Measurements from ENCODE around the gene TSTD1.
"Not testable (repeated sequence)": the region's sequence is repeated elsewhere in the genome, so short reads cannot be mapped to it uniquely, and the experiment has no call there.

TSTD1 gene

DNA sequence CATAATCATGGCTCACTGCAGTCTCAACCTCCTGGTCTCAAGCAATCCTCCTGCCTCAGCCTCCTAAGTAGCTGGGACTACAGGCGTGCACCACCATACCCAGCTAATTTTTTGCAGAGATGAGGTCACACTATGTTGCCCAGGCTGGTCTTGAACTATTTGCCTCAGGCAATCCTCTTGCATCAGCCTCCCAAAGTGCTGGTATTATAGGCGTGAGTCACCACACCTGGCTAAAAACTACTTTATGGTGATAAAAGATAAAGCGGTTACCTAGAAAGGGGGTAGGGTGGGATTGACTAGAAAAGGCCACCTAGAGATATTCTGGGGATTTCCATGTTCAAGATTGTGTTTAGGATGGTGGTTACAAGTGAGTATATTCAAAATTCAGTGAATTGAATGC lies 5.0 kb downstream of the TSTD1 start:
- DNase-seq: no peak

DNA sequence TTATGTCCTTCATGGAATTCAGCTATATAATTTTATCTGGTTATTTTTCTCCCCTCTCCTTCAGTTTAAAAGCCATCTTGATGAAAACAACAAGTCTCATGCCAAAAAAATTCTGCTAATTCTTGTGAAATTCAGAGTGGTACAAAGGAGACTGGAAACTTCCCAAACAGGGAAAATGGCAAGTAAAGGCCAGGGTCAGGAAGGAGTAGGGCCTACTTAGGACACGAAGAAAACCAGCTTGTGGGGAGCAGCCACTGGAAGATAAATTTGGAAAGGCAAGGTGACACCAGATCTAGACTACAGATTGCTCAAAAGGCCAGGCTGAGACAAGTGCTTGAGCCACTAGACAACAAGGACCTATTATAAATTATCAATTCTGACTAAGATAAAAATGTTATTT lies 6.4 kb downstream of the TSTD1 start:
- no peak for DNase-seq

DNA sequence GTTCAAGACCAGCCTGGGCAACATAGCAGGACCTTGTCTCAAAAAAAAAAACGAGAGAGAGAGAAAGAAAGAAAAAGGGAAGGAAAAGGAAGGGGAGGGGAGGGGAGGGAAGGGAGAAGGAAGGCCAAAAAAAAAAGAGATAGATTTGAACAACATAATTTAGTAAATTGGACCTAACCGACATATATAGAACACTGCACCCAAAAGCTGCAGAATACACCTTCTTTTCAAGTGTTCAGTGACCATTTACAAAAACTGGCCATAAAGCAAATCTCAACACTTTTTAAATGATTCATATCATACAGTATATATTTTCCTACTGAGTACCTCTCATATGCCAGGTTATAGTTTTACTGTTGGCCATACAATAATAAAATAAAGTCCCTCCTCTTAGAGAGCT lies 6.9 kb downstream of the TSTD1 start:
- no peak for DNase-seq

DNA sequence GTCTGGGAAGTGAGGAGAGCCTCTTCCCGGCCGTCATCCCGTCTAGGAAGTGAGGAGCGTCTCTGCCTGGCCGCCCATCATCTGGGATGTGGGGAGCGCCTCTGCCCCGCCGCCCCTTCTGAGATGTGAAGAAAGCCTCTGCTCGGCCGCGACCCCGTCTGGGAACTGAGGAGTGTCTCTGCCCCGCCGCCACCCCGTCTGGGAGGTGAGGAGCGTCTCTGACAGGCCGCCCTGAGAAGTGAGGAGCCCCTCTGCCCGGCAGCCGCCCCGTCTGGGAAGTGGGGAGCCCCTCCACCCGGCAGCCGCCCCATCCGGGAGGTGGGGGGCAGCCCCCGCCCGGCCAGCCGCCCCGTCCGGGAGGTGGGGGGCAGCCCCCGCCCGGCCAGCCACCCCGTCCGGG lies 9.3 kb downstream of the TSTD1 start:
- DNase-seq: not testable (repeated sequence)

DNA sequence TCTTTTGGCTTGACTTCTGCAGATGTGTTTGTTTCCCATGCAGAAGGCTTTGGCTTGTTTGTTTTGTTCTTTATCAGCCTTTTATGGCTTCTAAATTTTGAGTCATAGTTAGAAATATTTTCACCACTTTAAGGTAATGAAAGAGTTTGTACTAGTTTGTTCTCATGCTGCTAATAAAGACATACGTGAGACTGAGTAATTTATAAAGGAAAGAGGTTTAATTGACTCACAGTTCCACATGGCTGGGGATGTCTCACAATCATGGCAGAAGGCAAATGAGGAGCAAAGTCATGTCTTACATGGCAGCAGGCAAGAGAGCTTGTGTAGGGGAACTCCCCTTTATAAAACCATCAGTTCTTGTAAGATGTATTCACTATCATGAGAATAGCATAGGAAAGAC lies 11.8 kb downstream of the TSTD1 start:
- not testable (repeated sequence) for DNase-seq

DNA sequence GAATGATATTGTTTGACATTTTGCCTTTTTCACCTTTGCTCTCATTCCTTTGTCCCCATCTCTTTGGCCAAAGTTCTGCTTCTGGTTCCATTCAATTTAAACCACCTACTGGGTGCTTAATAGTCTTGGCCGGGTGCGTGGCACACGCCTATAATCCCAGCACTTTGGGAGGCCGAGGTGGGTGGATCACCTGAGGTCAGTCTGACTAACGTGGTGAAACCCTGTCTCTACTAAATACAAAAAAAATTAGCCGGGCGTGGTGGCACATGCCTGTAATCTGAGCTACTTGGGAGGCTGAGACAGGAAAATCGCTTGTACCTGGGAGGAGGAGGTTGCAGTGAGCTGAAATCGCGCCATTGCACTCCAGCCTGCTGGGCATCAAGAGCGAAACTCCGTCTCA lies 16.3 kb downstream of the TSTD1 start:
- not testable (repeated sequence) for DNase-seq

DNA sequence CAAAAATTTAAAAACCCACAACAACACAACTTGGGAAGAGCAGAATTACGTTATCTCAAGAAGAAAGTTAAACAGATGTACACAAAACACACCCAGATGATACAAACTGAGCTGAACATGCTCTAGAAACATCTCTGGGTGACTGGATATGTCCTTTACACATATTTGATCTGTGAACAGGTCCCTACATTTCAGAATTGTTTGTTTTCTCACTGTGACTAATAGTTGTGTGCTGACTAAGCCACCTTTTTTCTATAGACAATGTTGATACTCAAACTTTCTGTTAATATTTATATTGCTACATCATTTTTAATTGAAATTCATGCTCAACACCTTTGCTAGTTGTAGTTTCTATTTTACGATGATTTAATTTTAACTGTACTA lies 16.8 kb downstream of the TSTD1 start:
- no peak for DNase-seq

DNA sequence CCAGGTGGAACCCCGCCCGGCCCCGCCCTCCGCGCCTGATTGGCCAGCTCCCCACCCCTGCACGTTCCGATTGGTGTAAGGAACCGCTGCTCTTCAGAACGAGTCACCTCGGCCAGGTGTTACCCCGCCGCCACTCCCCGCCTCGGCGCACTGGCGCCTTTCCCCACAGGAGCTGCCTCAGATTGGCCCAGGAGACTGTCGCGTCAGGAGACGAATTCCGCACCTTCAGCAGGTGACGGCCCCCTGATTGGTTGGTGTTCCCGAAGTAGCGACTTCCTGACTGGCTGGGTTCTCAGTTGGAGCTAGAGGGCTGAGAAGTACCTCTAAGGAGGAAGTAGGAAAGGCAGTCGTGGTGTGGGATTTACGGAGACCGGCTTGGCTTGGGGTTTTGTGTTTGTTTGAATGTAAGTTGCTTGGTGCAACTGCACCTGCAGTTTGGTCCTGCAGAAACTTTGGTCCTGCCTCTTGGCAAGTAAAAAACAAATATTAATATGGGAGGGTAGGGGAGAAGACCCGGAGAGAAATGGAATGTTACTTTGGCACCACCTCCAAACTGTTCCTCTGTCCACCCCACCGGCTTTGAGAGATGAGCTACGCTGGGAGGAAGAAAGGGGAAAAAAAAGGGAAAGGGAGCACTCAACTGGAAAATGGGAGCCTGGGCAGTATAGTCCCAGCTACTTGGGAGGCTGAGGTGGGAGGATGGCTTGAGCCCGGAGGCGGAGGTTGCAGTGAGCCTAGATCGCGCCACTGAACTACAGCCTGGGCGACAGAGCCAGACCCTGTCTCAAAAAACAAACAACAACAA lies 17.4 kb downstream of the TSTD1 start:
- peak; percentile 57 to 77 for DNase-seq

DNA sequence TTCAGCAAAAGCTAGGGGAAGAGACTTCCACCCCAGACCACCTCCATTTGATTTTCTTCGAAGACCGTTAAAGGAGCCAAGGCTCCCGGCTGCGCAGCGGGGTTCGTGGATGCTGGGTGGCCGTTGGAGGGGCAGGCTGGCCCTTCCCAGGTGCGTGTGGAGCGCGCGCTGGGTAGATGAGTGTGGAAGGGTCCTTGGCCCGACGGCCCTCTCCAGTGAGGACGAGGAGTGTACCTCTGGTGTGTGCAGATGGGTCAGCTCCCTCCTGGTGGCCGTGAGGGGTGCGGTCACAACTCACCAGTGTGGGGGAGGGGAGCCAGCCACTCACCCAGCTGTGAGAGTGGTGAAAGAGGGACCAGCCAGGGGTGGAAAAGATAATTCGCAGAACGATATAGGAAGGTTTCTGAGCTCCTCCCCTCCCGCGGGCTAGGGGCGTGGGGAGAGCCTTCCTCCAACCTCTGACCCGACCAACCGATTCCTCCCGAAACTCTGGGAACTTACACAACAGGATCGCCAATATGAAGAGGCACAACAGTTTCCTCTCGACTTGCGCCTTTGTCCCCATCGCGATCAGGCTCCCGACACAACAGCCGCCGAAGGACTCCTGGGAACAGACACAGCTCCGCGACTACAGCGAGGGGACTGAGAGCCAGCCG lies 18.1 kb downstream of the TSTD1 start, which contains the start of gene F11R:
Gene F11R (minus strand): TSS at position 644 of the 656 bp plus-strand sequence. CDS start 79 bp downstream, at position 565.
- DNase-seq: peak; percentile 26 to 54

DNA sequence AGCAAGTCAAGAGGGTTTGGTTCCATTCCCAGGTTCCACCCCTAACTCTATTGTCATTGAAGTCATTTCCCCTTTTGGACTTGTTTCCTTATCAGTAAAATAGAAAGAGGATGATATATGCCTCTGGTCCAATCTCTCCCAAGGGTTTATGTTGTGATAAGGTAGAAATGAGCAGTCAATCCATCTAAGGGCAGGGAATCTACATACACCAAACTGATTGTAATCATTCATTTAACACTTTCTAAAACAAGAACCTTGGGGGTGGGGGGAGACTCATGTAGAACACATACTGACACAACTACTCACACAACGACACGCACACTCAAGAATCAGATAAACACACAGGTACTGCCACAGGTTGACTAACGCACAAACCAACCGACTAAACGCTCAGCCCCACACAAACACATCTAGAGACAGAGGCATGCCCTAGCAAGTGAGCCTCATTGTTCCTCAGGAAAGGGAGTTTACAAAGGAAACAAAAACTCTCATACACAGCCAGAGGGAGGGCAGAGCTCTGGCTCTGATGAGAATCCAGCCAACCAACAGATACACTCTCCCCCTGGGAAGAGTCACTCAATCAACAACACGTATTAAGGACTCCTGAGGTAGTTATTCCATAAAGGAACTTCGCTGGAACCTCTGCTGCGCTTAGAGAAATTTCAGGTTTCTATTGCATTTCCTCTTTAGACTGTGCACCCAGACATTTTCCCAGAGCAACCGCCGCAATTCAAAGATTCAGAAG lies 18.8 kb downstream of the TSTD1 start:
- DNase-seq: no peak

DNA sequence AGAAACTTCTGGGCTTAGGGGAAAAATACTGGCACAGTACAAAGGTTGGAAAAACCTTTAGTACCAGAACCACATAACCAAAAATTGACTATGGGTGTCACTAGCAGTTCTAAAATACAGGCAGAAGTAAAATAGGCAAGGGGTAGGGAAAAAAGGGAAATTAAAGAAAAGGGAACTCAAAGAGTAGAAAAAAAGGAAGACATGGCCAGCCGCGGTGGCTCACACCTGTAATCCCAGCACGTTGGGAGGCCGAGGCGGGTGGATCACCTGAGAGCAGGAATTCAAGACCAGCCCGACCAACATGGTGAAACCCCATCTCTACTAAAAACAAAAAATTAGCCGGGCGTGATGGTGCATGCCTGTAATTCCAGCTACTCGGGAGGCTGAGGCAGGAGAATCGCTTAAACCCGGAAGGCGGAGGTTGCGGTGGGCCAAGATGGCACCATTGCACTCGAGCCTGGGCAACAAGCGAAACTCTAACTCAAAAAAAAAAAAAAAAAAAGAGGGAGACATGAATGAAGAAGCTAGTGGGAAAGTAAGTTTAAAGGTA lies 19.6 kb downstream of the TSTD1 start:
- DNase-seq: not testable (repeated sequence)

DNA sequence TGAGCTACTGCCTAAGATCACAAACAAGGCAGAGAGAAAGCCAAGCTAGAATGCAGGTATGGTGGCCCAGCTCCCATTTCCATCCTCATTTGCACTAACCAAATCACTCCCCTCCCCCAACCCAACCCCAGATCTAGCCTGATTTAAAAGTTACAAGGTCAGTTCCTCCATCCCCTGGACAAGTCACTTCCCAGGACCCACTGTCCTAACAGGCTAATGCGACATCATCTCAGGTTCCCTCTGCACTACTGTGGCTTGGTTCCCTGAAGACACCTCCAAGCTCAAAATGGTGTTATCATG lies 20.2 kb downstream of the TSTD1 start:
- DNase-seq: no peak

DNA sequence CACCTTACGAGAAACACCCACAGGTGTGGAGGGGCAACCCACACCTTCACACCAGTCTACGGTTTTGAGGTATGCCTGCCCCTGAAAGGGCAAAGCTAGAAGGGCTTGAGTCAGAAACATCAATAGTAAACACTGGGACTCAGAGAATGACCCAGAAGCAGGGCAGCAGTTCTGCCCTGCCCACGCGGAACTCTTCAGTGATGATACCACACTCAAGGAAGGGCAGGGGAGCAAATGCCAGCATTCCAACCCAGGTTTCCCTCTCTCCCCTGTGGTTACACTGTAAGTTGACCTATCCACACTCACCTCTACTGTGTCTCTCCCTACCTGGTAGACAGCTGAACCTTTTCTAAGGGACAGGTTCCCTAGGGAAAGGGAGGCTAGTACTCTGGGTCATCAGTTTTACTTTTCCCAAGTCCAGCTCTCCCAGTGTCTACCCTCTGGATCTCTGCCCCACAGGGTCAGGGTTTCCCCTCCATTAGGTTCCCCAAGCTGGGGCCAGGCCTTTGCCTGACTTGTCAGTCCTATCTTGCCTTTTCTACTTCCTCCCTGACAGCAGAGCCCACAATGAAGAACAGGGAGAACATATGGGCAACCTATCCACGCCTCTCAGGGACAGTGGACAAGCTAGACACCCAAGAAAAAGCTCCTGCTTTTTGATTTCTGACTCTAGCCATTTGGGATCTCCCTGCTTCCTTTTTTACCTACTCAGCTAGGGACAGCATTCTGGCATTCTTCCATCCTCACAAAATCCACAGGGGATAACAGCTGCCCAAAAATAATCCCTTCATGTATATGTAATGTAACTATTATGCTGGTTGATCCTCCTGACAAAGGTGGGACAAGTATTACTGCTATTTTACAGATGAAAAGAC lies 20.8 kb downstream of the TSTD1 start:
- peak; percentile 34 to 49 for DNase-seq

DNA sequence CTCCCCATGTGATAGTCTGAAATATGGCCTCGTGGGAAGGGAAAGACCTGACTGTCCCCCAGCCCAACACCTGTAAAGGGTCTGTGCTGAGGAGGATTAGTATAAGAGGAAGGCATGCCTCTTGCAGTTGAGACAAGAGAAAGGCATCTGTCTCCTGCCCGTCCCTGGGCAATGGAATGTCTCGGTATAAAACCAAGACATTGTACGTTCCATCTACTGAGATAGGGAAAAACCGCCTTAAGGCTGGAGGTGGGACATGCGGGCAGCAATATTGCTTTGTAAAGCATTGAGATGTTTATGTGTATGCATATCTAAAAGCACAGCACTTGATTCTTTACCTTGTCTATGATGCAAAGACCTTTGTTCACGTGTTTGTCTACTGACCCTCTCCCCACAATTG lies 21.6 kb downstream of the TSTD1 start:
- DNase-seq: not testable (repeated sequence)

DNA sequence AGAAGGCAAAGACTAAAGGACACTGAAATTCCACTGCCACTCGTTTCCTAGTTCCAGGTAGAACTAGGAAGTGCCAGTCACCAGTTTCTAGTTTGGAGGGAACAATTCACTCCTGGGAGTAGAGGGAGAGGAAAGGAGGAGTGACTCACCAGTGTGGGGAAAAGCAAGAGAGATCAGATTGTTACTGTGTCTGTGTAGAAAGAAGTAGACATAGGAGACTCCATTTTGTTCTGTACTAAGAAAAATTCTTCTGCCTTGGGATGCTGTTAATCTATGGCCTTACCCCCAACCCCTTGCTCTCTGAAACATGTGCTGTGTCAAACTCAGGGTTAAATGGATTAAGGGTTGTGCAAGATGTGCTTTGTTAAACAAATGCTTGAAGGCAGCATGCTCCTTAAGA lies 22.1 kb downstream of the TSTD1 start:
- DNase-seq: not testable (repeated sequence)

DNA sequence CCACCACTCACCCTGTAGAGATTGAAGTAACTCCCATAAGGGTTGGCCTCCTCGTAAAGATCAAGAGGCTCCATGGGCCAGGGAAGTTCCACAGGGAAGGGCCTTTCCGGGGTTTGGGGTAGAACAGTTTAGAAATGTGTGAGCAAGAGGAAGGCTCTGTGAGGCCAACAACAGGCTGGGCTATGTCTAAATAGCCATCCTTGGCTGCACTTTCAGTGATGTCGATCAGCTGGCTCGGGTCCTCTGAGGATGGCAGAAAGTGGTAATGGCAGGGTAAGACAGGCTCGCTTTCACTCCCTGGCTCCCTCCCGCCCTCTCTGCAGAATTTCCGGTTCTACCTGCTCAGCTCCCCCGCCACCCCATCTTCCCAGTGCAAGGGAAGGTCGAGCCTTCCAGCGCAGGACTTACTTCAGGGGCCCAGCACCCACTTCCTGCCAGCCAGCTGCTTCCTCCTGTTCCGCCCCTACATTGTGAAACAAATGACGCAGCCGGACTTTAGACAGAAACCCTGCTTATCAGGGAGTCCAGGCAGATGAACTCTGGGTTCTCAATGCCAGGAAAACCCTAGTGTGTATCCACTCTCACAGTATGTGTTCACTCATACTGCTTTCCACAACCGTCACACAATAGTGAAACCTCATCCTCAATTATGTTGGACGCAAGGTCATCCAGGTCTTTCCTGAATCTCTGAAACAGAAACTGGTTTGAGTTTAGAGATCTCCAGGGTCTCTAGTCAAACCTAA lies 25.1 kb downstream of the TSTD1 start:
- peak; percentile 93 to 96 for DNase-seq

DNA sequence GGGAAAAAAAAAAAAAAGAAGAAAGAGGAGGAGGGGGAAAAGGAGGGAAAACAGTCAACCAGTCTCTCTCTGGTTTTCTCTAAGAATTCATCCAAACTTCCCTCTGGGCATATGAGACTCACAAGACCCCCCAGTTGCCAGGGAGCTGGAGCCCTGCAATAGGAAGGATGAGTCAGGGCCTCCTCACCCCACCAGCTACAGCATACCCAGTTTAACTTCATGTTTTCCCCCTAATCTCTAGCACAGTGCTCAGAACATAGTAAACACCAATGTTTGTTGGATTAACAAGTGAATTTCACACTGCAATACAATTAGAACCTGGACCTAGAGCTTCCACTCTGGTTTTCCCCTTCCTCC lies 25.7 kb downstream of the TSTD1 start:
- peak in 1 of 2 donors; percentile 91 for DNase-seq

DNA sequence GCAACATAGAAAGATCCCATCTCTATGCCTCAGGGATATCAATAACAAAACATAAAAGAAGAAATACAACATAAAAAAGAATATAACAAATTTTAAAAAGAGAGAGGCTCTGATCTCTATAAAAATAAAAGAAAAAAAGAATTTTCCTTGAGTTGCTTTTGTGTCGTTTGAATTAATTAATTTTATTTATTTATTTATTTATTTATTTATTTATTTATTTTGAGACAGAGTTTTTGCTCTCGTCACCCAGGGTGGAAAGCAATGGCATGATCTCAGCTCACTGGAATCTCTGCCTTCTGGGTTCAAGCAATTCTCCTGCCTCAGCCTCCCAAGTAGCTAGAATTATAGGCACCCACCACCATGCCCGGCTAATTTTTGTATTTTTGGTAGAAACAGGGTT lies 26.3 kb downstream of the TSTD1 start:
- DNase-seq: no peak

DNA sequence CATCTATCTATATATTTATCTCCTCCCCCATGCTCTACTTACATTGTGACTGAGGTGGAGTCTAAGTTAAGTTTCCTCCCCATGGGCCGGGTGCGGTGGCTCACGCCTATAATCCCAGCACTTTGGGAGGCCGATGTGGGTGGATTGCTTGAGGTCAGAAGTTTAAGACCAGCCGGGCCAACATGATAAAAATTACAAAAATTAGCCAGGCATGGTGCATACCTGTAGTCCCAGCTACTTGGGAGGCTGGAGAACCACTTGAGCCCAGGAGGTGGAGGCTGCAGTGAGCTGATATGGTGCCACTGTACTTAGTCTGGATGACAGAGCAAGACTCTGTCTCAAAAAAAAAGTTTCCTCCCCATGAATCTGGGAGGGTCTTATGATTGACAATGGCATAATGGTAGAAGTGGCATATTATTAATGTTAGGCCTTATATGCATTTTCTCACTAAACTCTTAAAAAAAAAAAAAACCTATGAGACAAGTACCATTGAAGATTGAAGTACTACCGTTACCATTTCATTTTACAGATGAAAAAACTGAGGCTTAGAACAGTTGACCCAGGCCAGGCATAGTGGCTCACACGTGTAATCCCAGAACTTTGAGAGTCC lies 29.1 kb downstream of the TSTD1 start:
- no peak for DNase-seq

DNA sequence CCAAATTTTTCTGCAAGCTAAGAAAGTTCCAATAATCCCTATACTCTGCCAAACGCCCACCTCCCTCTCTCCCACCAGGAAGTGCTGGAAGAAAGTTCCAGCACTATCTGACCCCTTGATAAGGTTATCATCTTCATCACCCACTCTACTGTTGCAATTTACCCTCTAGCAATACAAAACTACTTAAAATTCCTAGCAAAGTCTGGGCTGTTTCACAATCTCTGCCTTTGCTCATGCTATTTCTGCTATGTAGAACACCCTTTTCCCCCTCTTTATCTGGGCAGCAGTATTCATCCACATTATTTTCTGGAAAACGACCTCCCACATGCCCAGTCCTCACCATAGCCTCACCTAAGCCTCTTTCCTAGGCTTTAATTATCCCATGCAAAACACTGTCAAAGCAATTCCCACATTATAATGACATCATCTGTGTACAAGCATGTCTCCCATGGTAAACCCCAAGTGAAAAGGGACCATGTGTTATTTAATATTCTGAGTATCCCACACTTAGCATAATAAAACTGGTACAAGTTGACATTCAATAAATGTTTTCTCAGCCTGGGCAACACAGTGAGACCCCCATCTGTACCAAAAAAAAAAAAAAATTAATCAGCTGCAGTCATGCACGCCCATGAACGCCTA lies 29.8 kb downstream of the TSTD1 start:
- peak in 1 of 2 donors; percentile 34 for DNase-seq

DNA sequence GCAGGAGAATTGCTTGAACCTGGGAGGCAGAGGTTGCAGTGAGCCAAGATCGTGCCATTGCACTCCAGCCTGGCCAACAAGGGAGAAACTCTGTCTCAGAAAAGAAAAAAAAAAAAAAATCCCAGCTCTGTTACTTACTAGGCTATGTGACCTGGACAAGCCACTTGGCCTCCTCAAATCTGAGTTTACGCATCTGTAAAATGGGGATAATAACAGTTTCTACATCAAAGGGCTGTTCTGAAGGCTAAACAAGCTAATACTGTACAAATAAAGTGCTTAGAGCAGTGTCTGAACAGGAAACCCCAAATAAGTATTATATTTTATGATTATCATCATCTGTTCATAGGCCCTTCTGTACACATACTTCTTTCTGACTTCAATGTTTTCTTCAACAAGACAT lies 31.4 kb downstream of the TSTD1 start:
- DNase-seq: no peak

Measured in inflammatory macrophage treated with lipopolysaccharide for 1 hour (primary cell).